ENCODE results near the gene ZSWIM8. TPM values are rescaled to one million over a fixed set of nuclear protein-coding genes. Genes with fewer than 3 reads are reported as not detected.

ZSWIM8 gene
- total RNA-seq, 4 donors from 2014 or later, result 52.6 to 81.4 (median 78.9) TPM

DNA sequence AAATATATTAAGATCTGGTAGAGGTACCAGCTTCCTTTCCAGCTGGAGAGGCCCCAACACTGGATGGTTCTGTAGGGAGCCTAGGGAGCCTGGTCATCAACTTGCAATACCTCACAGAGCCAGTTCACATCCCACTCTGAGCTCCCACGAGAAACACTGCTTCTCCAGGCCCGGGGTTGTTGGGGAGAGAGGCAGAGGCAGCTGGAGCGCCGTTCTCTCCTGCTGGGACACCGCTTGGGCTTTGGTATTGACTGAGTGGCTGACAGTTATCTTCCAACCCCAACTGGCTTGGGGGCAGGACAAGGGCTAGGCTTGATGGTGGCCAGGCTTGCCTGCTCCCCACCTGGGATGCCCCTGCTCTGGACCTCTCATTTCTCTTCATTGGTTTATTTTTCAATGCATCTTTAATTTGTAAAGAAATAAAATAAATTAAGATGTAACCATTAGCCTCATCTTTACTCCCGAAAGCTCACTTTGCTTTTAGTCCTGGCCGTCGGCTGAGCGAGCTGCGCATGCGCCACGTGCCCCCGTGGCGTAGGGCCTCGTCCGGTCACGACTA is 13.6 kb upstream of the ZSWIM8 start:
- H3K27ac ChIP-seq, result peak overlapping the region; percentile 94 to 99 (median 98)
- in situ Hi-C loops (cut with MboI; ENCODE audit: low sequenced_read_pairs in 4 of 4), result loop anchor here in 1 of 4 donors (25.0 kb wide), 1 partner anchor 234 kb away; no protein-coding TSS in a partner anchor
- peak; percentile 2 to 76 for ATAC-seq

DNA sequence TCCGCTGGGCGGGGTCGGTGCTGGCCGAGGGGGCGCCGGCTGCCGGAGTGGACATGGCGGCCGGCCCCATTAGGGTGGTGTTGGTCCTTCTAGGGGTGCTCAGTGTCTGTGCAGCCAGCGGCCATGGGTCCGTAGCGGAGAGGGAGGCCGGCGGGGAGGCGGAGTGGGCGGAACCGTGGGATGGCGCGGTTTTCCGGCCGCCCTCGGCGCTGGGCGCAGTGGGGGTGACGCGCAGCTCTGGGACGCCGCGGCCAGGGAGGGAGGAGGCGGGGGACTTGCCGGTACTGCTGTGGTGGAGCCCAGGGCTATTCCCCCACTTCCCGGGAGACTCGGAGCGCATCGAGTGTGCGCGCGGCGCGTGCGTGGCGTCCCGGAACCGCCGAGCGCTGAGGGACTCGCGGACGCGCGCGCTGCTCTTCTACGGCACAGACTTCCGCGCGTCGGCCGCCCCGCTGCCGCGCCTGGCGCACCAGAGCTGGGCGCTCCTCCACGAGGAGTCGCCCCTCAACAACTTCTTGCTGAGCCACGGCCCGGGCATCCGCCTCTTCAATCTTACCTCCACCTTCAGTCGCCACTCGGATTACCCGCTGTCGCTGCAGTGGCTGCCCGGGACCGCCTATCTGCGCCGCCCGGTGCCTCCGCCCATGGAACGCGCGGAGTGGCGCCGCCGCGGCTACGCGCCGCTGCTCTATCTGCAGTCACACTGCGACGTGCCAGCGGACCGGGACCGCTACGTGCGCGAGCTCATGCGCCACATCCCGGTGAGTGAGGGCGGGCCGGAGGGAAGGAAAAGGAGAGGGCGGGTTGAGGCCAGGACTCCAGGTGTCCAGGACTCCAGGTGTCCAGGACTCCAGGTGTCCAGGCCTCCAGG is 12.9 kb upstream of the ZSWIM8 start:
- no peaks in the 10 kb centered on the region for H3K9me3 ChIP-seq
- H3K36me3 ChIP-seq, result peaks cover 0 to 53% of the 10 kb centered on the region in 2 donors
- intact Hi-C loops (cut with DNase I; ENCODE audit: low total_unique reads) (loop anchor here (1.0 to 2.0 kb wide), 2 partner anchors 38 to 116 kb away; partner anchors contain the start of genes NDST2 and SYNPO2L), in situ Hi-C loops (cut with MboI; ENCODE audit: low sequenced_read_pairs in 4 of 4) (loop anchor here in 1 of 4 donors (25.0 kb wide), 1 partner anchor 235 kb away; no protein-coding TSS in a partner anchor)
- no peaks in the 10 kb centered on the region for H3K27me3 ChIP-seq
- TF ChIP-seq, protein P1, sequence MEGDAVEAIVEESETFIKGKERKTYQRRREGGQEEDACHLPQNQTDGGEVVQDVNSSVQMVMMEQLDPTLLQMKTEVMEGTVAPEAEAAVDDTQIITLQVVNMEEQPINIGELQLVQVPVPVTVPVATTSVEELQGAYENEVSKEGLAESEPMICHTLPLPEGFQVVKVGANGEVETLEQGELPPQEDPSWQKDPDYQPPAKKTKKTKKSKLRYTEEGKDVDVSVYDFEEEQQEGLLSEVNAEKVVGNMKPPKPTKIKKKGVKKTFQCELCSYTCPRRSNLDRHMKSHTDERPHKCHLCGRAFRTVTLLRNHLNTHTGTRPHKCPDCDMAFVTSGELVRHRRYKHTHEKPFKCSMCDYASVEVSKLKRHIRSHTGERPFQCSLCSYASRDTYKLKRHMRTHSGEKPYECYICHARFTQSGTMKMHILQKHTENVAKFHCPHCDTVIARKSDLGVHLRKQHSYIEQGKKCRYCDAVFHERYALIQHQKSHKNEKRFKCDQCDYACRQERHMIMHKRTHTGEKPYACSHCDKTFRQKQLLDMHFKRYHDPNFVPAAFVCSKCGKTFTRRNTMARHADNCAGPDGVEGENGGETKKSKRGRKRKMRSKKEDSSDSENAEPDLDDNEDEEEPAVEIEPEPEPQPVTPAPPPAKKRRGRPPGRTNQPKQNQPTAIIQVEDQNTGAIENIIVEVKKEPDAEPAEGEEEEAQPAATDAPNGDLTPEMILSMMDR (IDR thresholded peaks at IDR 0.05 in 4 of 5, conservative IDR thresholded peaks at IDR 0.05 in 1 of 5), result peak in 4 of 5 experiments; percentile 9 to 45 (median 21)
- TF ChIP-seq POLR2A (IDR thresholded peaks at IDR 0.05), result peak; percentile 83 to 91
- peak; percentile 72 to 87 for DNase-seq
- peak overlapping the region; percentile 94 to 99 (median 98) for H3K27ac ChIP-seq
- peaks cover 29 to 33% of the 10 kb centered on the region in 2 donors for H3K4me1 ChIP-seq
- peak; percentile 77 to 80 for ATAC-seq
- peak overlapping the region; percentile 81 to 98 (median 89) for H3K4me3 ChIP-seq

More for the DNA sequence above, 13.6 kb upstream of the ZSWIM8 start:
- TF ChIP-seq, protein P1 (IDR thresholded peaks at IDR 0.05 in 4 of 5, conservative IDR thresholded peaks at IDR 0.05 in 1 of 5), result no peak
- no peak for TF ChIP-seq POLR2A (IDR thresholded peaks at IDR 0.05)
- peaks cover 29 to 33% of the 10 kb centered on the region in 2 donors for H3K4me1 ChIP-seq
- H3K27me3 ChIP-seq, result no peaks in the 10 kb centered on the region
- DNase-seq, result peak in 1 of 2 donors; percentile 83
- intact Hi-C loops (cut with DNase I; ENCODE audit: low total_unique reads), result loop anchor here (1.0 to 2.0 kb wide), 2 partner anchors 39 to 116 kb away; partner anchors contain the start of genes NDST2 and SYNPO2L
- peaks cover 0 to 60% of the 10 kb centered on the region in 2 donors for H3K36me3 ChIP-seq
- peak overlapping the region; percentile 81 to 98 (median 89) for H3K4me3 ChIP-seq
- H3K9me3 ChIP-seq, result no peaks in the 10 kb centered on the region

DNA sequence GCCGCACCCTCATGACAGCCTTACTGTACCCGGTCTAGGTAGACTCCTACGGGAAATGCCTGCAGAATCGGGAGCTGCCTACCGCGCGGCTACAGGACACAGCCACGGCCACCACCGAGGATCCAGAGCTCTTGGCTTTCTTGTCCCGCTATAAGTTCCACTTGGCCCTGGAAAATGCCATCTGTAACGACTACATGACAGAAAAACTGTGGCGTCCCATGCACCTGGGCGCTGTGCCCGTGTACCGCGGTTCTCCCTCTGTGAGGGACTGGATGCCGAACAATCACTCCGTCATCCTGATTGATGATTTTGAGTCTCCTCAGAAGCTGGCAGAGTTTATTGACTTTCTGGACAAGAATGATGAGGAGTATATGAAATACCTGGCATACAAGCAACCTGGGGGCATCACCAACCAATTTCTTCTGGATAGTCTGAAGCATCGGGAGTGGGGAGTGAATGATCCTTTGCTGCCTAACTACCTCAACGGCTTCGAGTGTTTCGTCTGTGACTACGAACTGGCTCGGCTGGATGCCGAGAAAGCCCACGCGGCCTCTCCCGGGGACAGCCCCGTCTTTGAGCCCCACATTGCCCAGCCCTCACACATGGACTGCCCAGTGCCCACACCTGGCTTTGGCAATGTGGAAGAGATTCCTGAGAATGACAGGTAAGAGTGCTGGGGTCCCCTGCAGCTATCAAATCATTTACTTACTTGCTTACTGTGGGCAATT is 12.1 kb upstream of the ZSWIM8 start:
- in situ Hi-C loops (cut with MboI; ENCODE audit: low sequenced_read_pairs in 4 of 4) (loop anchor here in 1 of 4 donors (25.0 kb wide), 1 partner anchor 236 kb away; no protein-coding TSS in a partner anchor), intact Hi-C loops (cut with DNase I; ENCODE audit: low total_unique reads) (loop anchor here (2.0 kb wide), 1 partner anchor 37 kb away; the partner anchor contains the start of gene NDST2)
- DNase-seq, result no peak
- Histone ChIP-seq H3K9me3 (no peaks in the 10 kb centered on the region), H3K4me1 (peaks cover 29 to 33% of the 10 kb centered on the region in 2 donors), H3K4me3 (peak overlapping the region; percentile 81 to 98 (median 89)), H3K27me3 (no peaks in the 10 kb centered on the region), H3K36me3 (peaks cover 0 to 45% of the 10 kb centered on the region in 2 donors), H3K27ac (peak overlapping the region; percentile 94 to 99 (median 98))
- ATAC-seq, result no peak
- TF ChIP-seq, protein P1 (IDR thresholded peaks at IDR 0.05 in 4 of 5, conservative IDR thresholded peaks at IDR 0.05 in 1 of 5), result peak in 1 of 5 experiments; percentile 0
- TF ChIP-seq POLR2A (IDR thresholded peaks at IDR 0.05), result no peak

DNA sequence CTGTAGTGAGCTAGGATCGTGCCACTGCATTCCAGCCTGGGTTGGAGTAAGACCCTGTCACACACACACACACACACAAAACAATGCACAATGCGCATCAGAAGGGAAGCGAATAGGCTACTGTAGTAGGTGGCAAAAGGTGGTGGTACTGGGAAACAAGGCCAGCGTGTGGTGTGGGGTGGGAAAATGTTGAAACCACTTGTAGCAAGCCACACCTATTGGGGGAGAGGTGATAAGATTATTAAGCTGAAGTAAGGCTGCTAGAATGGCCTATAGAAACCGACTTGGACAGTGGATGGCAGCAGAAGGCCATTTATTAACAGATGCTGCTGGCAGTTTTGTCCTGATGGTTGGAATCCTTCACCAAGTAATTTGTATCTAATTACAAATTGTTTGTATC is 10.8 kb upstream of the ZSWIM8 start:
- TF ChIP-seq, protein P1 (IDR thresholded peaks at IDR 0.05 in 4 of 5, conservative IDR thresholded peaks at IDR 0.05 in 1 of 5), result no peak
- TF ChIP-seq POLR2A (IDR thresholded peaks at IDR 0.05), result no peak
- intact Hi-C loops (cut with DNase I; ENCODE audit: low total_unique reads), result no loop called here
- peaks cover 29 to 33% of the 10 kb centered on the region in 2 donors for H3K4me1 ChIP-seq
- H3K4me3 ChIP-seq, result peak overlapping the region in 1 of 4 donors; percentile 98
- ATAC-seq (no peak), DNase-seq (no peak)
- no peaks in the 10 kb centered on the region for H3K9me3 ChIP-seq
- no peaks in the 10 kb centered on the region for H3K27me3 ChIP-seq
- H3K36me3 ChIP-seq, result peaks cover 0 to 42% of the 10 kb centered on the region in 2 donors
- in situ Hi-C loops (cut with MboI; ENCODE audit: low sequenced_read_pairs in 4 of 4), result loop anchor here in 1 of 4 donors (25.0 kb wide), 1 partner anchor 237 kb away; no protein-coding TSS in a partner anchor
- H3K27ac ChIP-seq, result peak overlapping the region in 2 of 4 donors; percentile 94 to 99

Data from gastrocnemius medialis (tissue), 4 donors.